H9 (cell line): ENCODE data around the gene SLC25A53. TPM values are rescaled to one million over a fixed set of nuclear protein-coding genes. Genes with fewer than 3 reads are reported as not detected.

ENCODE experiments used
- DNase-seq: peaks from one replicate; pipeline ENCODE4 v3.0.0-alpha.2; 2017
- H2AFZ ChIP-seq: one replicate; pipeline ENCODE4 v1.6.1; 2013; ENCODE audit warnings: mild to moderate bottlenecking, low read length, control low read depth, moderate library complexity
- H2AK5ac ChIP-seq: 2 replicates; pipeline ENCODE4 v1.6.1; 2013; ENCODE audit warnings: low read length, control low read depth, mixed read lengths; ENCODE audit not compliant: insufficient read length
- H2BK120ac ChIP-seq: one replicate; pipeline ENCODE4 v1.6.1; 2013; ENCODE audit warnings: low read depth, mild to moderate bottlenecking, low read length, control low read depth, inconsistent platforms; ENCODE audit not compliant: poor library complexity, severe bottlenecking
- H2BK12ac ChIP-seq: 2 replicates; pipeline ENCODE4 v1.6.1; 2013; ENCODE audit warnings: low read length, control low read depth, mixed read lengths, low read depth; ENCODE audit not compliant: insufficient read length
- H2BK15ac ChIP-seq: 2 replicates; pipeline ENCODE4 v1.6.1; 2013; ENCODE audit warnings: low read depth, low read length, control low read depth
- H2BK20ac ChIP-seq: one replicate; pipeline ENCODE4 v1.6.1; 2013; ENCODE audit warnings: low read depth, mild to moderate bottlenecking, low read length, control low read depth, inconsistent platforms; ENCODE audit not compliant: poor library complexity, severe bottlenecking
- H2BK5ac ChIP-seq: 2 replicates; pipeline ENCODE4 v1.6.1; 2013; ENCODE audit warnings: low read length, control low read depth, mixed read lengths; ENCODE audit not compliant: insufficient read length
- H3K14ac ChIP-seq: 2 replicates; pipeline ENCODE4 v1.6.1; 2013; ENCODE audit warnings: low read length, control low read depth; ENCODE audit not compliant: insufficient read depth
- H3K18ac ChIP-seq: 2 replicates; pipeline ENCODE4 v1.6.1; 2013; ENCODE audit warnings: low read depth, mild to moderate bottlenecking, mixed read lengths, low read length, control low read depth; ENCODE audit not compliant: insufficient read length
- H3K23ac ChIP-seq: 2 replicates; pipeline ENCODE4 v1.6.1; 2013; ENCODE audit warnings: low read length, control low read depth, mixed read lengths, low read depth; ENCODE audit not compliant: insufficient read length
- H3K23me2 ChIP-seq: 2 replicates; pipeline ENCODE4 v1.6.1; 2013; ENCODE audit warnings: low read depth, mild to moderate bottlenecking, mixed read lengths, low read length, control low read depth; ENCODE audit not compliant: insufficient read length, poor library complexity, severe bottlenecking
- H3K27ac ChIP-seq: 2 replicates; pipeline ENCODE4 v1.5.1; 2013; ENCODE audit warnings: low read length, control low read depth, mixed read lengths, low read depth; ENCODE audit not compliant: insufficient read length
- H3K27me3 ChIP-seq: 2 replicates; pipeline ENCODE4 v1.6.1; 2013; ENCODE audit warnings: low read length, control low read depth, inconsistent platforms; ENCODE audit not compliant: insufficient read depth
- H3K4ac ChIP-seq: 2 replicates; pipeline ENCODE4 v1.6.1; 2013; ENCODE audit warnings: low read depth, mild to moderate bottlenecking, control low read depth, inconsistent platforms, low read length, moderate library complexity
- H3K4me1 ChIP-seq: 2 replicates; pipeline ENCODE4 v1.6.1; 2013; ENCODE audit warnings: low read length, control low read depth, inconsistent platforms; ENCODE audit not compliant: insufficient read depth
- H3K4me2 ChIP-seq: 2 replicates; pipeline ENCODE4 v1.6.1; 2013; ENCODE audit warnings: low read length, control low read depth, mixed read lengths; ENCODE audit not compliant: insufficient read length, insufficient read depth
- H3K56ac ChIP-seq: 2 replicates; pipeline ENCODE4 v1.6.1; 2013; ENCODE audit warnings: low read depth, mild to moderate bottlenecking, mixed read lengths, low read length, control low read depth; ENCODE audit not compliant: insufficient read length
- H3K79me1 ChIP-seq: 2 replicates; pipeline ENCODE4 v1.6.1; 2013; ENCODE audit warnings: low read depth, mild to moderate bottlenecking, moderate library complexity, low read length, control low read depth, inconsistent platforms; ENCODE audit not compliant: insufficient read depth, poor library complexity, severe bottlenecking
- H3K79me2 ChIP-seq: 2 replicates; pipeline ENCODE4 v1.6.1; 2013; ENCODE audit warnings: low read length, control low read depth, inconsistent platforms; ENCODE audit not compliant: insufficient read depth
- H3K9ac ChIP-seq: 2 replicates; pipeline ENCODE4 v1.6.1; 2013; ENCODE audit warnings: low read length, control low read depth, mixed read lengths; ENCODE audit not compliant: insufficient read length; ENCODE audit errors: extremely low read depth
- H3K9me3 ChIP-seq: one replicate; pipeline ENCODE4 v1.6.1; 2013; ENCODE audit warnings: low read depth, low read length, inconsistent platforms; ENCODE audit not compliant: control insufficient read depth
- H3T11ph ChIP-seq: one replicate; pipeline ENCODE4 v1.6.1; 2013; ENCODE audit warnings: mild to moderate bottlenecking, low read length, control low read depth, inconsistent platforms
- H4K20me1 ChIP-seq: one replicate; pipeline ENCODE4 v1.6.1; 2013; ENCODE audit not compliant: control insufficient read depth, insufficient read length, insufficient read depth
- H4K5ac ChIP-seq: 2 replicates; pipeline ENCODE4 v1.6.1; 2013; ENCODE audit warnings: low read depth, mild to moderate bottlenecking, mixed read lengths, low read length, control low read depth; ENCODE audit not compliant: insufficient read length
- H4K8ac ChIP-seq: replicated peaks from 2 replicates; pipeline ENCODE4 v1.6.1; 2013; ENCODE audit warnings: low read length, control low read depth, mixed read lengths, low read depth; ENCODE audit not compliant: insufficient read length
- H4K91ac ChIP-seq: 2 replicates; pipeline ENCODE4 v1.6.1; 2013; ENCODE audit warnings: low read depth, mild to moderate bottlenecking, moderate library complexity, mixed read lengths, low read length, control low read depth; ENCODE audit not compliant: insufficient read length
- H3K27ac Mint-ChIP-seq, 3 experiments: 2 replicates in 2 of 3; 3 replicates in 1 of 3; pipeline ENCODE4 v1.8.0; 2020 to 2021; ENCODE audit warnings: mixed read lengths in 3 of 3, mild to moderate bottlenecking in 1 of 3, moderate library complexity in 1 of 3
- H3K27me3 Mint-ChIP-seq: 2 replicates; pipeline ENCODE4 v1.8.0; 2021; ENCODE audit warnings: low read depth, mild to moderate bottlenecking, moderate library complexity, mixed read lengths
- H3K36me3 Mint-ChIP-seq, 3 experiments: 2 replicates in 2 of 3; 3 replicates in 1 of 3; pipeline ENCODE4 v1.8.0; 2020 to 2021; ENCODE audit warnings: low read depth in 3 of 3, mixed read lengths in 3 of 3; ENCODE audit not compliant: insufficient read depth in 1 of 3
- H3K4me1 Mint-ChIP-seq, 2 experiments: 2 replicates each; pipeline ENCODE4 v1.8.0; 2020; ENCODE audit warnings: mixed read lengths in 2 of 2
- H3K4me3 Mint-ChIP-seq, 2 experiments: 2 replicates in 1 of 2; 3 replicates in 1 of 2; pipeline ENCODE4 v1.8.0; 2020 to 2021; ENCODE audit warnings: mild to moderate bottlenecking in 2 of 2, mixed read lengths in 2 of 2, moderate library complexity in 1 of 2
- H3K9me3 Mint-ChIP-seq, 2 experiments: 2 replicates in 1 of 2; 3 replicates in 1 of 2; pipeline ENCODE4 v1.8.0; 2020; ENCODE audit warnings: mild to moderate bottlenecking in 2 of 2, mixed read lengths in 2 of 2, moderate library complexity in 1 of 2
- CTCF ChIP-seq: fragments of 200-600 bp; sonication (generic); conservative IDR thresholded peaks from 3 replicates; pipeline ENCODE4 v1.8.0; 2021; ENCODE audit warnings: antibody characterized with exemption, mild to moderate bottlenecking
- WGBS: extraction: QIAGEN DNeasy Blood & Tissue Kit; methylation state at CpG from one replicate; pipeline ENCODE4 v1.1.7; 2013; ENCODE audit warnings: missing lambda C conversion rate, low lambda C conversion rate, mixed read lengths; ENCODE audit not compliant: insufficient read length; ENCODE audit errors: extremely low coverage; 5-methylcytosine and 5-hydroxymethylcytosine counted together
- total RNA-seq: library from RNA; stranded (reverse); gene quantifications from 2 replicates; pipeline ENCODE4 v1.2.1, GENCODE V29; 2021

The SLC25A53 gene
- total RNA-seq, 1 experiment from 2014 or later, result 1.6 TPM

GRCh38 chrX:104172121-104172520, 15.3 kb upstream of the SLC25A53 start:
- no peak overlapping the region for H3K27ac Mint-ChIP-seq
- H3K4me1 ChIP-seq, result no peaks in the 10 kb centered on the region
- H3K4ac ChIP-seq, result no peak overlapping the region
- no peak overlapping the region for H4K8ac ChIP-seq
- H2AFZ ChIP-seq, result no peak overlapping the region
- no peak overlapping the region for H2BK20ac ChIP-seq
- H3K27ac ChIP-seq, result no peak overlapping the region
- H3K56ac ChIP-seq, result no peak overlapping the region
- WGBS, result no CpG with 5 or more reads among the region's 6 CpGs
- H2BK5ac ChIP-seq, result no peak overlapping the region
- H3T11ph ChIP-seq, result no peak overlapping the region
- H3K27me3 Mint-ChIP-seq, result no peaks in the 10 kb centered on the region
- no peak overlapping the region for H3K4me2 ChIP-seq
- H4K5ac ChIP-seq, result no peak overlapping the region
- DNase-seq, result no peak
- H3K9ac ChIP-seq, result no peak overlapping the region
- peaks cover 3 to 8% of the 10 kb centered on the region in 2 experiments; a peak in 3 of 4 replicates for H3K4me1 Mint-ChIP-seq
- no peak overlapping the region for H3K23ac ChIP-seq
- H2AK5ac ChIP-seq, result no peak overlapping the region
- no peak overlapping the region for H4K91ac ChIP-seq
- H3K36me3 Mint-ChIP-seq, result peaks cover 5 to 19% (median 10%) of the 10 kb centered on the region in 3 experiments; a peak in 4 of 7 replicates
- no peak for TF ChIP-seq CTCF
- H2BK12ac ChIP-seq, result no peak overlapping the region
- no peak overlapping the region for H2BK15ac ChIP-seq
- no peak overlapping the region for H3K18ac ChIP-seq
- H3K14ac ChIP-seq, result no peak overlapping the region
- H4K20me1 ChIP-seq, result no peaks in the 10 kb centered on the region
- no peak overlapping the region for H3K4me3 Mint-ChIP-seq
- H3K27me3 ChIP-seq, result no peaks in the 10 kb centered on the region
- H3K9me3 Mint-ChIP-seq, result peaks cover 0 to 50% of the 10 kb centered on the region in 2 experiments; a peak in 2 of 5 replicates
- H3K79me1 ChIP-seq, result no peaks in the 10 kb centered on the region
- no peaks in the 10 kb centered on the region for H3K23me2 ChIP-seq
- peaks cover 6% of the 10 kb centered on the region for H3K9me3 ChIP-seq
- H3K79me2 ChIP-seq, result no peaks in the 10 kb centered on the region; the same call in 1 of the 2 replicates
- no peak overlapping the region for H2BK120ac ChIP-seq
